ENCODE data around the gene SAMD10. TPM values are rescaled to one million over a fixed set of nuclear protein-coding genes. Genes with fewer than 3 reads are reported as not detected.
A peak's percentile ranks its signal among the peaks of the same experiment; 100 is the strongest.

The SAMD10 gene
- total RNA-seq (2021; fragmentation: NEBNext Ultra II Directional; extraction: Animal tissue kit (Norgen Biotek cat#: 25700)) = 3.0 and 3.8 TPM in 2 replicates
- polyA plus RNA-seq (2011; rRNA removed) = 5.2 and 6.4 TPM in 2 replicates
- polyA plus RNA-seq (2011; cell fraction: cytosol; rRNA removed) = 5.1 TPM
- polyA plus RNA-seq (2011; cell fraction: nucleus; rRNA removed) = 32.2 TPM
- polyA plus RNA-seq (2012, experiment 1 of 2) = 4.0 to 6.6 TPM (median 6.2 TPM) in 4 replicates
- 4.8 TPM for polyA plus RNA-seq (2012, experiment 2 of 2)
- 4.6 TPM for polyA plus RNA-seq (2013, experiment 1 of 2)
- polyA plus RNA-seq (2013, experiment 2 of 2) = 3.6 TPM
- 0.73 and 1.1 TPM in 2 replicates for polyA minus RNA-seq (2011; rRNA and poly(A)+ RNA removed)
- polyA minus RNA-seq (2011; cell fraction: cytosol; rRNA and poly(A)+ RNA removed) = 1.6 TPM
- polyA minus RNA-seq (2011; cell fraction: nucleus; rRNA and poly(A)+ RNA removed) = 1.4 TPM
- long read RNA-seq, experiment 1, partial matches to known transcripts = 0 of 2 reads
- long read RNA-seq, experiment 1, other reads (novel, unspliced or antisense) = 2 of 2 reads
- long read RNA-seq, experiment 2 = 0 reads

DNA sequence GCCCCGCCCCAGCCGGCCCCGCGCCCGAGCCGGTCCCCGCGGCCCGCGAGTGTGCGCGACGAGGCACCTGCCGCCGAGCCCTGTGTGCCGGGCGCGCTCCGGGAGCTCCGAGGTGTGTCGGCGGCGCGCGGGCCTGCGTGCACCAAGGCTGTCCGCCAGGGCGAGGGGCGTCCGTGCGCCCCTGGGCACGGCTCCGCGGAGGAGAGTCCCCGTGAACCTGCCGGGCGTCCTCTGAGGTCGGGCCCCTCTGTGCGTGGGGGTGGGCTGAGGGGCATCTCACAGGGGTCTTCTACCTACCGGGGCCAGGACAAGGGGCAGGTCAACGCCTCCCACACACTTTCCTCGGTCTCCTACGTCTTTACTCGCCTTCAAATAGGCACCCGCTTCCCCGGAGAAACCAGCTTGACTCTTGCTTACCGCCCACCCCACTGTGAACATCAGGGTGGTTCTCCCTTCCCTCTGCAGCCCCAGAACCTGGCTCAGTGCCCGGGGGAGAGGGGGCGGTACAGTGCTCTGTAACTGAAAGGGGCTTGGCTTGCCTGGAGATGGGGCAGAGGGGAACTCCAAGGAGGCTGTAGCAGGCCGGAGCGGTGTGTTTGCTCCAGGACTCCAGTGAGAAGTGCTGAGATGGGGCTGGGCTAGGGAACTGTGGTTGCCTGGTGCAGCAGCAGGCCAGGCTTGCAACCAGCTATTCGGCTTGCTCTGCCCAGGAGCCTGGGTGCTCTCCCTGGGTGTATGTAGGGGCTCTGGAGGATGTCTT is at the start of gene SAMD10:
TSS of gene SAMD10 (minus strand) at position 86 of the 760 bp plus-strand sequence. CDS start 175 bp downstream, outside the sequence.
- Histone ChIP-seq H3K56ac (replicated peaks; ENCODE audit: insufficient read length, low read depth, low read length) (peak within 1 kb of the TSS; percentile 52), H3K4me1 (replicated peaks in 1 of 4; ENCODE audit: control insufficient read depth in 3 of 4, insufficient read depth in 4 of 4, low read length in 3 of 4) (peaks cover 4 to 24% (median 12%) of the 10 kb centered on the region in 4 experiments; a peak in 6 of 7 replicates), H2BK15ac (ENCODE audit: low read length) (peak within 1 kb of the TSS; percentile 34; the same call in 1 of the 2 replicates), H3K4ac (replicated peaks; ENCODE audit: insufficient read length, low read depth, low read length) (peak within 1 kb of the TSS; percentile 96), H2AK5ac (ENCODE audit: low read depth, low read length) (peak within 1 kb of the TSS; percentile 70; the same call in 1 of the 2 replicates), H3K9ac (replicated peaks in 1 of 4; ENCODE audit: extremely low read depth in 1 of 4, low read depth in 3 of 4, low read length in 3 of 4) (peak within 1 kb of the TSS in 2 of 4 experiments; percentile 38 to 66; a peak in 2 of 7 replicates), H3K36me3 (ENCODE audit: control insufficient read depth in 2 of 4, insufficient read depth in 4 of 4, low read length in 3 of 4) (peaks cover 2 to 8% (median 4%) of the 10 kb centered on the region in 4 experiments; a peak in 6 of 8 replicates), H3K14ac (ENCODE audit: insufficient read length) (no peak within 1 kb of the TSS), H3K27ac (ENCODE audit: low read depth, low read length) (no peak within 1 kb of the TSS), H4K5ac (ENCODE audit: insufficient read length, low read depth, low read length) (peak within 1 kb of the TSS; percentile 42), H3K23me2 (ENCODE audit: low read depth, low read length) (peaks cover 14% of the 10 kb centered on the region), H2BK12ac (ENCODE audit: low read depth, low read length) (peak within 1 kb of the TSS; percentile 52; the same call in 1 of the 2 replicates), H2AFZ (ENCODE audit: low read length) (peak within 1 kb of the TSS; percentile 80), H3K18ac (ENCODE audit: extremely low read depth, low read length) (peak within 1 kb of the TSS; percentile 52), H3K23ac (ENCODE audit: insufficient read length) (no peak within 1 kb of the TSS), H3K79me1 (ENCODE audit: low read depth, low read length) (peaks cover 4% of the 10 kb centered on the region; the same call in 1 of the 2 replicates), H4K20me1 (replicated peaks in 1 of 2; ENCODE audit: control insufficient read depth in 1 of 2, insufficient read depth in 2 of 2, low read length in 2 of 2) (peaks cover 2 to 12% of the 10 kb centered on the region in 2 experiments), H3K4me3 (ENCODE audit: extremely low read depth in 1 of 4, insufficient read depth in 2 of 4, low read depth in 3 of 4, low read length in 4 of 4) (peak within 1 kb of the TSS; percentile 57 to 89 (median 74)), H3K79me2 (ENCODE audit: control insufficient read depth in 1 of 2, insufficient read depth in 2 of 2, low read length in 2 of 2) (peaks cover 0 to 20% of the 10 kb centered on the region in 2 experiments; a peak in 3 of 4 replicates), H3K9me3 (ENCODE audit: insufficient read depth in 2 of 2, low read depth in 1 of 2, low read length in 1 of 2) (no peaks in the 10 kb centered on the region), H2BK120ac (replicated peaks; ENCODE audit: low read depth, low read length) (peak within 1 kb of the TSS; percentile 72), H4K91ac (replicated peaks; ENCODE audit: insufficient read length, low read length) (peak within 1 kb of the TSS; percentile 99), H3K4me2 (ENCODE audit: insufficient read depth in 1 of 2, low read depth in 2 of 2, low read length in 2 of 2) (peak within 1 kb of the TSS; percentile 62 to 92), H4K8ac (ENCODE audit: extremely low read depth, insufficient read depth, low read length) (peak within 1 kb of the TSS; percentile 76), H3K27me3 (replicated peaks in 1 of 4; ENCODE audit: control insufficient read depth in 3 of 4, extremely low read depth in 1 of 4, insufficient read depth in 3 of 4, low read length in 3 of 4) (peaks cover 0 to 9% (median 2%) of the 10 kb centered on the region in 4 experiments; a peak in 3 of 7 replicates), H2BK5ac (ENCODE audit: low read depth, low read length) (no peak within 1 kb of the TSS), H2BK20ac (ENCODE audit: low read length) (peak within 1 kb of the TSS; percentile 3; the same call in 1 of the 2 replicates)
- FAIRE-seq (no peak), DNase-seq (ENCODE audit: low read depth in 1 of 2, low spot score in 2 of 2) (peak in 1 of 2 experiments; percentile 66)
- ChIA-PET CTCF (ENCODE audit: partially characterized antibody) (interaction anchor here (0.9 to 2.0 kb wide), 27 partner anchors 17 to 457 kb away, joined by 3 to 17 read pairs (median 5); partner anchors contain the start of genes C20orf204, LKAAEAR1, TCEA2 and TPD52L2), POLR2A (ENCODE audit: partially characterized antibody) (interaction anchor here (0.9 to 1.9 kb wide), 11 partner anchors 18 to 242 kb away, joined by 3 to 13 read pairs (median 4); partner anchors contain the start of gene TPD52L2)
- 11% methylated on average over 15 of the region's 52 CpGs; no CpG with 5 or more reads in 1 of the 2 experiments for WGBS, 2 experiments (ENCODE audit: extremely low coverage in 1 of 2, insufficient coverage in 1 of 2, insufficient read length in 1 of 2, insufficient replicate concordance in 2 of 2, low coverage in 1 of 2, low lambda C conversion rate in 2 of 2, missing lambda C conversion rate in 1 of 2)
- TF ChIP-seq, protein P1, sequence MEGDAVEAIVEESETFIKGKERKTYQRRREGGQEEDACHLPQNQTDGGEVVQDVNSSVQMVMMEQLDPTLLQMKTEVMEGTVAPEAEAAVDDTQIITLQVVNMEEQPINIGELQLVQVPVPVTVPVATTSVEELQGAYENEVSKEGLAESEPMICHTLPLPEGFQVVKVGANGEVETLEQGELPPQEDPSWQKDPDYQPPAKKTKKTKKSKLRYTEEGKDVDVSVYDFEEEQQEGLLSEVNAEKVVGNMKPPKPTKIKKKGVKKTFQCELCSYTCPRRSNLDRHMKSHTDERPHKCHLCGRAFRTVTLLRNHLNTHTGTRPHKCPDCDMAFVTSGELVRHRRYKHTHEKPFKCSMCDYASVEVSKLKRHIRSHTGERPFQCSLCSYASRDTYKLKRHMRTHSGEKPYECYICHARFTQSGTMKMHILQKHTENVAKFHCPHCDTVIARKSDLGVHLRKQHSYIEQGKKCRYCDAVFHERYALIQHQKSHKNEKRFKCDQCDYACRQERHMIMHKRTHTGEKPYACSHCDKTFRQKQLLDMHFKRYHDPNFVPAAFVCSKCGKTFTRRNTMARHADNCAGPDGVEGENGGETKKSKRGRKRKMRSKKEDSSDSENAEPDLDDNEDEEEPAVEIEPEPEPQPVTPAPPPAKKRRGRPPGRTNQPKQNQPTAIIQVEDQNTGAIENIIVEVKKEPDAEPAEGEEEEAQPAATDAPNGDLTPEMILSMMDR (IDR thresholded peaks at IDR 0.05; ENCODE audit: control extremely low read depth in 1 of 3, insufficient read depth in 1 of 3, low read depth in 1 of 3, low read length in 3 of 3) = peak; percentile 15 to 44 (median 30); a peak in 3 of 4 replicates
- no peak for TF ChIP-seq RAD21 (IDR thresholded peaks at IDR 0.05 in 1 of 2, conservative IDR thresholded peaks at IDR 0.05 in 1 of 2; ENCODE audit: low read depth in 2 of 2, low read length in 2 of 2)

Measured in H1 (cell line).